ENCODE results near the gene THSD7B. TPM values are rescaled to one million over a fixed set of nuclear protein-coding genes. Genes with fewer than 3 reads are reported as not detected.

The THSD7B gene
- total and polyA plus RNA-seq, 2 of the 8 experiments (the other 6 are each of a cell fraction or from before 2014, with no cell fraction given) = 0.60 to 2.9 TPM

- TF ChIP-seq CHD7 (IDR thresholded peaks at IDR 0.05; ENCODE audit: insufficient replicate concordance, low read length) = no peak
Observed at GRCh38 chr2:136920652-136921333, 155.4 kb downstream of the THSD7B start (continued).
